GM12878 (cell line): ENCODE measurements around the gene GIMAP1. TPM values are rescaled to one million over a fixed set of nuclear protein-coding genes. Genes with fewer than 3 reads are reported as not detected.

Experiments used
- ATAC-seq: fragments of 200-7000 bp; cut with Tn5 transposase; 3 replicates; pipeline ENCODE4 v1.9.1; 2020; ENCODE audit warnings: mild to moderate bottlenecking, moderate library complexity
- BruUV-seq: library from RNA; stranded (reverse); fragments of 400-500 nt; replicated peaks from 2 replicates; lab custom pipeline; 2021; lab: Mats Ljungman, UMichigan
- CTCF ChIA-PET: fragments of 300-600 bp; sonication (Branson Sonifier 250); formaldehyde crosslinking; extraction: SDS; loops from one replicate; lab custom pipeline; 2021; ENCODE audit warnings: inconsistent platforms; lab: Yijun Ruan, JAX
- POLR2A ChIA-PET: fragments of 350-600 bp; formaldehyde crosslinking; extraction: SDS; loops from one replicate; lab custom pipeline; 2021; ENCODE audit warnings: inconsistent platforms; lab: Charles Lee
- RAD21 ChIA-PET: fragments of 300-600 bp; sonication (Branson Sonifier 250); formaldehyde crosslinking; loops from one replicate; lab custom pipeline; 2023; ENCODE audit warnings: antibody characterized with exemption; ENCODE audit not compliant: unreplicated experiment; lab: Charles Lee
- SMC1A ChIA-PET: fragments of 300-600 bp; sonication (Branson Sonifier 250); formaldehyde crosslinking; loops from one replicate; lab custom pipeline; 2023; ENCODE audit not compliant: unreplicated experiment, uncharacterized antibody; lab: Charles Lee
- DNase-seq: peaks from one replicate; pipeline ENCODE4 v3.0.0-alpha.2; 2011; ENCODE audit warnings: low read depth, low spot score
- FAIRE-seq: peaks from 3 replicates; lab custom pipeline; 2011; peaks lifted over from hg19 to GRCh38; lab: Jason Lieb, UNC
- H2AFZ ChIP-seq: 2 replicates; pipeline ENCODE4 v1.6.0; 2011; ENCODE audit warnings: low read depth, low read length, control low read depth; ENCODE audit not compliant: control insufficient read depth
- H3K27ac ChIP-seq: 2 replicates; pipeline ENCODE4 v1.5.1; 2011; ENCODE audit warnings: control low read depth; ENCODE audit not compliant: control insufficient read depth, insufficient read depth
- H3K27me3 ChIP-seq, 2 experiments: replicated peaks in 1 of 2; 2 replicates each; pipeline versions ENCODE4 v1.6.0 to v1.6.1; 2011; ENCODE audit warnings: low read length in 1 of 2; ENCODE audit not compliant: control insufficient read depth in 2 of 2, insufficient read depth in 2 of 2
- H3K36me3 ChIP-seq, 2 experiments: 2 replicates each; pipeline ENCODE4 v1.5.1; 2011; ENCODE audit warnings: low read length in 1 of 2; ENCODE audit not compliant: control insufficient read depth in 2 of 2, insufficient read depth in 2 of 2
- H3K4me1 ChIP-seq: 2 replicates; pipeline ENCODE4 v1.6.1; 2011; ENCODE audit warnings: mild to moderate bottlenecking, low read length, moderate library complexity, mixed read lengths; ENCODE audit not compliant: control insufficient read depth, insufficient read depth
- H3K4me2 ChIP-seq: 2 replicates; pipeline ENCODE4 v1.6.0; 2011; ENCODE audit warnings: control low read depth; ENCODE audit not compliant: control insufficient read depth, insufficient read depth
- H3K4me3 ChIP-seq: fragments of 200-600 bp; sonication (generic); 2 replicates; pipeline ENCODE4 v1.5.1; 2016
- H3K79me2 ChIP-seq: 2 replicates; pipeline ENCODE4 v1.6.0; 2011; ENCODE audit warnings: low read length; ENCODE audit not compliant: control insufficient read depth, insufficient read depth
- H3K9ac ChIP-seq: 2 replicates; pipeline ENCODE4 v1.8.0; 2011; ENCODE audit warnings: low read length, control low read depth, mixed read lengths; ENCODE audit not compliant: control insufficient read depth, insufficient read depth
- H3K9me3 ChIP-seq: replicated peaks from 3 replicates; pipeline ENCODE4 v1.5.1; 2011; ENCODE audit warnings: mild to moderate bottlenecking, low read length; ENCODE audit not compliant: control insufficient read depth, insufficient read depth
- H4K20me1 ChIP-seq: 2 replicates; pipeline ENCODE4 v1.6.0; 2011; ENCODE audit not compliant: control insufficient read depth, insufficient read depth
- BHLHE40 ChIP-seq, 2 experiments: fragments of 450-650 bp in 1 of 2; IDR thresholded peaks; 2 replicates each; pipeline ENCODE4 v1.6.1; 2011 to 2017; ENCODE audit warnings: low read depth in 2 of 2, borderline replicate concordance in 1 of 2, improper control_type of control experiment in 1 of 2, low read length in 1 of 2, mild to moderate bottlenecking in 1 of 2
- CBX3 ChIP-seq: fragments of 200-600 bp; sonication (generic); IDR thresholded peaks from 2 replicates; pipeline ENCODE4 v1.6.1; 2016; ENCODE audit warnings: low read depth, borderline replicate concordance
- CBX5 ChIP-seq: sonication (generic); IDR thresholded peaks from 2 replicates; pipeline ENCODE4 v1.6.1; 2016; ENCODE audit warnings: low read depth, moderate library complexity, mild to moderate bottlenecking, inconsistent platforms
- CREB1 ChIP-seq: IDR thresholded peaks from 2 replicates; pipeline ENCODE4 v1.6.1; 2012; ENCODE audit warnings: low read depth, mild to moderate bottlenecking, inconsistent platforms
- CUX1 ChIP-seq: IDR thresholded peaks from 2 replicates; pipeline ENCODE4 v1.6.1; 2012; ENCODE audit warnings: improper control_type of control experiment, low read depth, low read length; ENCODE audit not compliant: insufficient replicate concordance
- HDAC6 ChIP-seq: fragments of 200-600 bp; sonication (generic); IDR thresholded peaks from one replicate; pipeline ENCODE4 v1.8.0; 2017; ENCODE audit warnings: antibody characterized with exemption; ENCODE audit not compliant: unreplicated experiment
- KAT2A ChIP-seq: conservative IDR thresholded peaks from 2 replicates; pipeline ENCODE4 v1.6.1; 2011; ENCODE audit warnings: low read depth, low read length; ENCODE audit not compliant: control insufficient read depth
- MXI1 ChIP-seq: fragments of 150-350 bp; IDR thresholded peaks from 2 replicates; pipeline ENCODE4 v1.6.1; 2011; ENCODE audit warnings: low read depth, mild to moderate bottlenecking, inconsistent platforms, low read length, improper control_type of control experiment
- NBN ChIP-seq: fragments of 450-650 bp; IDR thresholded peaks from 2 replicates; pipeline ENCODE4 v1.6.1; 2016
- PKNOX1 ChIP-seq: fragments of 450-650 bp; IDR thresholded peaks from 2 replicates; pipeline ENCODE4 v1.6.1; 2016; ENCODE audit warnings: mild to moderate bottlenecking
- POLR2A ChIP-seq: IDR thresholded peaks from 2 replicates; pipeline ENCODE4 v1.6.1; 2011; ENCODE audit warnings: low read depth, mild to moderate bottlenecking, low read length
- RFX5 ChIP-seq: IDR thresholded peaks from 2 replicates; pipeline ENCODE4 v1.6.1; 2011; ENCODE audit warnings: low read depth, low read length, improper control_type of control experiment
- SUZ12 ChIP-seq: fragments of 200-600 bp; sonication (generic); IDR thresholded peaks from one replicate; pipeline ENCODE4 v1.6.1; 2018; ENCODE audit warnings: antibody characterized with exemption, mild to moderate bottlenecking; ENCODE audit not compliant: unreplicated experiment
- TBL1XR1 ChIP-seq: IDR thresholded peaks from 2 replicates; pipeline ENCODE4 v1.6.1; 2012; ENCODE audit warnings: low read depth, low read length, improper control_type of control experiment
- ZBTB33 ChIP-seq: fragments of 450-650 bp; IDR thresholded peaks from 2 replicates; pipeline ENCODE4 v1.6.1; 2017; ENCODE audit warnings: mild to moderate bottlenecking
- WGBS: methylation state at CpG from one replicate; pipeline ENCODE4 v1.1.6; 2016; ENCODE audit warnings: low lambda C conversion rate; ENCODE audit not compliant: insufficient replicate concordance, insufficient coverage; ENCODE audit errors: missing lambda C conversion rate; 5-methylcytosine and 5-hydroxymethylcytosine counted together
- in situ Hi-C: fragments of 300-500 bp; cut with MboI; formaldehyde crosslinking; loops from 9 replicates; pipeline ENCODE4 v1.14.3; 2018; ENCODE audit warnings: mixed read lengths
- intact Hi-C: fragments of 100-400 bp; cut with micrococcal nuclease; formaldehyde crosslinking; loops from one replicate; pipeline ENCODE4 v1.14.2; 2022; ENCODE audit not compliant: unreplicated experiment
- polyA plus RNA-seq, 11 experiments: library from polyadenylated mRNA; depleted of rRNA in 4 of 11; unstranded in 6 of 11; stranded (reverse) in 5 of 11; fragments of >200 nt; fragmentation: Nextera tagmentation in 4 of 11; fragmentation: Illumina TruSeq in 1 of 11; extraction: Ambion mirVana in 4 of 11; extraction: Trizol in 1 of 11; gene quantifications; 1 replicate in 1 of 11; 2 replicates in 10 of 11; pipeline versions ENCODE4 v1.2.1 to v1.2.3, GENCODE V29; 2011 to 2016; ENCODE audit warnings: inconsistent platforms in 2 of 11, missing spikeins in 2 of 11, low read depth in 1 of 11
- total RNA-seq, 4 experiments: library from RNA; depleted of rRNA in 3 of 4; stranded (reverse); fragments of >200 nt in 3 of 4; fragmentation: Illumina TruSeq in 1 of 4; extraction: Trizol in 1 of 4; gene quantifications; 2 replicates each; pipeline versions ENCODE4 v1.2.1 to v1.2.3, GENCODE V29; 2013 to 2021

The GIMAP1 gene
- total and polyA plus RNA-seq, 10 of the 15 experiments (the other 5 are each of a cell fraction or from before 2014, with no cell fraction given) = 0.16 to 1.9 (median 1.1) TPM

GRCh38 chr7:150675714-150676113 lies 40.7 kb upstream of the GIMAP1 start:
- Histone ChIP-seq H3K27me3 (no peaks in the 10 kb centered on the region), H4K20me1 (no peaks in the 10 kb centered on the region), H3K4me3 (no peak overlapping the region), H3K27ac (0 out of 2 replicates have a peak overlapping the region, but pooled peaks have one; percentile 46), H3K79me2 (no peaks in the 10 kb centered on the region), H3K9ac (no peak overlapping the region), H2AFZ (no peak overlapping the region; the same call in 1 of the 2 replicates), H3K9me3 (peaks cover 6% of the 10 kb centered on the region; the same call in 2 of the 3 replicates), H3K4me1 (peaks cover 10% of the 10 kb centered on the region), H3K36me3 (no peaks in the 10 kb centered on the region), H3K4me2 (no peak overlapping the region; the same call in none of the 2 replicates)
- BruUV-seq = no TSS peak
- ChIA-PET RAD21 (interaction anchor here (0.7 kb wide), 1 partner anchor 11 kb away, joined by 5 read pairs; no protein-coding TSS in a partner anchor), CTCF (interaction anchor here (0.6 kb wide), 2 partner anchors 53 to 251 kb away, joined by 3 to 4 read pairs; no protein-coding TSS in a partner anchor), POLR2A (interaction anchor here (0.6 kb wide), 2 partner anchors 10 to 243 kb away, joined by 3 to 5 read pairs; no protein-coding TSS in a partner anchor), SMC1A (interaction anchor here (1.7 kb wide), 1 partner anchor 15 kb away, joined by 5 read pairs; no protein-coding TSS in a partner anchor)
- 72% methylated on average over 2 of the region's 2 CpGs for WGBS
- ATAC-seq (no peak), FAIRE-seq (no peak), DNase-seq (no peak)
- TF ChIP-seq RFX5 = no peak
- TF ChIP-seq ZBTB33 = no peak
- no peak for TF ChIP-seq NBN
- TF ChIP-seq PKNOX1 = no peak
- no peak for TF ChIP-seq SUZ12
- no peak for TF ChIP-seq KAT2A
- no peak for TF ChIP-seq HDAC6
- no peak for TF ChIP-seq CBX5
- TF ChIP-seq CBX3 = no peak
- TF ChIP-seq CREB1 = no peak
- no peak for TF ChIP-seq BHLHE40 (IDR thresholded peaks at IDR 0.05; ENCODE audit: borderline replicate concordance in 1 of 2, low read depth in 2 of 2, low read length in 1 of 2)
- TF ChIP-seq TBL1XR1 = no peak
- no peak for TF ChIP-seq POLR2A
- TF ChIP-seq CUX1 = no peak
- TF ChIP-seq MXI1 = no peak
- intact Hi-C loops (no loop called here), in situ Hi-C loops (no loop called here)
